SK-N-SH treated with all-trans-retinoic acid at 6 μM for 48 hours (cell line): ENCODE results near the gene C1orf198.

Experiments used
- ATAC-seq: fragments of 200-7000 bp; cut with Tn5 transposase; 3 replicates; pipeline ENCODE4 v1.9.1; 2020; ENCODE audit warnings: mild to moderate bottlenecking, moderate library complexity
- ARNTL ChIP-seq: fragments of 450-650 bp; formaldehyde crosslinking; IDR thresholded peaks from 2 replicates; pipeline ENCODE4 v1.5.0; 2020; ENCODE audit warnings: low read depth, mild to moderate bottlenecking, moderate library complexity, borderline replicate concordance
- BACH2 ChIP-seq: fragments of 250-450 bp; sonication (Bioruptor Pico); IDR thresholded peaks from 2 replicates; pipeline ENCODE4 v1.9.0; 2021; ENCODE audit warnings: mild to moderate bottlenecking, borderline replicate concordance
- CREB5 ChIP-seq: fragments of 250-450 bp; sonication (Bioruptor Pico); IDR thresholded peaks from 2 replicates; pipeline ENCODE4 v1.5.1; 2020; ENCODE audit warnings: low read depth, mild to moderate bottlenecking, moderate library complexity
- CSDC2 ChIP-seq: fragments of 250-450 bp; sonication (Bioruptor Pico); IDR thresholded peaks from 2 replicates; pipeline ENCODE4 v1.5.0; 2020; ENCODE audit warnings: mild to moderate bottlenecking, moderate library complexity
- CSRNP3 ChIP-seq: fragments of 250-450 bp; sonication (Bioruptor Pico); IDR thresholded peaks from 2 replicates; pipeline ENCODE4 v1.5.1; 2021; ENCODE audit warnings: mild to moderate bottlenecking, moderate library complexity
- ESRRG ChIP-seq: fragments of 250-450 bp; sonication (Bioruptor Pico); IDR thresholded peaks from 2 replicates; pipeline ENCODE4 v1.6.1; 2021; ENCODE audit warnings: mild to moderate bottlenecking
- GLIS3 ChIP-seq: fragments of 250-450 bp; sonication (Bioruptor Pico); IDR thresholded peaks from 2 replicates; pipeline ENCODE4 v1.5.0; 2020; ENCODE audit warnings: mild to moderate bottlenecking, moderate library complexity
- ISL1 ChIP-seq: fragments of 250-450 bp; sonication (Bioruptor Pico); IDR thresholded peaks from 2 replicates; pipeline ENCODE4 v2.1.2; 2022; ENCODE audit warnings: mild to moderate bottlenecking, moderate library complexity
- OSR1 ChIP-seq: fragments of 250-450 bp; sonication (Bioruptor Pico); IDR thresholded peaks from 2 replicates; pipeline ENCODE4 v1.8.0; 2022; ENCODE audit warnings: moderate library complexity, mild to moderate bottlenecking, inconsistent platforms
- PATZ1 ChIP-seq: fragments of 250-450 bp; sonication (Bioruptor Pico); IDR thresholded peaks from 2 replicates; pipeline ENCODE4 v1.8.0; 2020; ENCODE audit warnings: mild to moderate bottlenecking, moderate library complexity, borderline replicate concordance
- POU6F1 ChIP-seq: fragments of 250-450 bp; sonication (Bioruptor Pico); IDR thresholded peaks from 2 replicates; pipeline ENCODE4 v1.8.0; 2021; ENCODE audit warnings: low read depth, mild to moderate bottlenecking, moderate library complexity, borderline replicate concordance
- PPARA ChIP-seq: fragments of 250-450 bp; sonication (Bioruptor Pico); IDR thresholded peaks from 2 replicates; pipeline ENCODE4 v1.5.0; 2020; ENCODE audit warnings: mild to moderate bottlenecking, borderline replicate concordance
- RARB ChIP-seq: fragments of 250-450 bp; sonication (Bioruptor Pico); IDR thresholded peaks from 2 replicates; pipeline ENCODE4 v1.8.0; 2021; ENCODE audit warnings: mild to moderate bottlenecking, moderate library complexity
- SNAI2 ChIP-seq: fragments of 250-450 bp; sonication (Bioruptor Pico); IDR thresholded peaks from 2 replicates; pipeline ENCODE4 v1.5.0; 2020; ENCODE audit warnings: mild to moderate bottlenecking, moderate library complexity
- TCF4 ChIP-seq: fragments of 250-450 bp; sonication (Bioruptor Pico); IDR thresholded peaks from 2 replicates; pipeline ENCODE4 v1.8.0; 2021; ENCODE audit warnings: mild to moderate bottlenecking, moderate library complexity, borderline replicate concordance
- TOX ChIP-seq: fragments of 250-450 bp; sonication (Bioruptor Pico); IDR thresholded peaks from 2 replicates; pipeline ENCODE4 v1.8.0; 2021; ENCODE audit warnings: mild to moderate bottlenecking, moderate library complexity, borderline replicate concordance
- ZFP3 ChIP-seq: fragments of 250-450 bp; sonication (Bioruptor Pico); IDR thresholded peaks from 2 replicates; pipeline ENCODE4 v1.5.0; 2020; ENCODE audit warnings: mild to moderate bottlenecking, moderate library complexity
- ZFP30 ChIP-seq: fragments of 450-650 bp; formaldehyde crosslinking; IDR thresholded peaks from 2 replicates; pipeline ENCODE4 v1.5.0; 2022; ENCODE audit warnings: mild to moderate bottlenecking, moderate library complexity
- ZNF565 ChIP-seq: fragments of 450-650 bp; formaldehyde crosslinking; conservative IDR thresholded peaks from 2 replicates; pipeline ENCODE4 v1.5.0; 2020; ENCODE audit warnings: low read depth, mild to moderate bottlenecking, moderate library complexity
- ZNF70 ChIP-seq: fragments of 450-650 bp; formaldehyde crosslinking; IDR thresholded peaks from 2 replicates; pipeline ENCODE4 v1.5.0; 2020; ENCODE audit warnings: mild to moderate bottlenecking, moderate library complexity
- ZNF8 ChIP-seq: fragments of 450-650 bp; formaldehyde crosslinking; IDR thresholded peaks from 2 replicates; pipeline ENCODE4 v1.5.0; 2020; ENCODE audit warnings: mild to moderate bottlenecking, moderate library complexity
- TF ChIP-seq, protein P1 (sequence below): fragments of 250-450 bp; sonication (Bioruptor Pico); IDR thresholded peaks from 2 replicates; pipeline ENCODE4 v1.5.0; 2020; ENCODE audit warnings: mild to moderate bottlenecking, moderate library complexity

C1orf198 gene

GRCh38 chr1:230884646-230885045, 16.3 kb upstream of the C1orf198 start:
- TF ChIP-seq ZFP30 (CRISPR knock-in tag) (no peak), ZNF565 (CRISPR knock-in tag) (no peak)
- ATAC-seq: no peak

DNA sequence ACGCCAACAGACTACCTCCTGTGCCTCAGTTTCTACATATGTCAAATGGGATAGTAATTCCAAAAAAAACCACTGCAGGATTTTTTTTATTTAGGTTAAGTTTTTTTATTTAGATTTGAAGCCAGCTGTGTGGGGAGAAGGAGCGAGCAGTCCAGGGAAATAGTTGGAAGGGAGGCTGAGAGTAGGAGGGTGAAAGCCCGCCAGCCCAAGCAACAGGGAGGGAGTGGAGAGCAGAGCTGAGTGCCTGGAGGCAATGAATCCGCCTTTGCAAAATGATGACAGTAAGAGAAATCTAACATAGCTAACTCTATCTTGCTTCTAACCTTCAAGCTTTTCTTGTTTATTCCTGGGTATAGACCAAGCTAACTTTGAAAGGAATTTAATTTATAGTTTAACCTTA, 15.6 kb upstream of the C1orf198 start:
- no peak for TF ChIP-seq POU6F1
- TF ChIP-seq TCF4 (CRISPR knock-in tag): no peak
- TF ChIP-seq PATZ1 (CRISPR knock-in tag): no peak
- no peak for TF ChIP-seq ESRRG (CRISPR knock-in tag)
- TF ChIP-seq CSDC2: no peak
- no peak for TF ChIP-seq PPARA (CRISPR knock-in tag)
- no peak for TF ChIP-seq ISL1 (CRISPR knock-in tag)
- TF ChIP-seq ZNF8 (CRISPR knock-in tag): no peak
- TF ChIP-seq ZFP3: no peak
- TF ChIP-seq SNAI2: no peak
- TF ChIP-seq RARB (CRISPR knock-in tag): no peak
- TF ChIP-seq ZNF70: no peak
- TF ChIP-seq ARNTL: no peak
- no peak for ATAC-seq

DNA sequence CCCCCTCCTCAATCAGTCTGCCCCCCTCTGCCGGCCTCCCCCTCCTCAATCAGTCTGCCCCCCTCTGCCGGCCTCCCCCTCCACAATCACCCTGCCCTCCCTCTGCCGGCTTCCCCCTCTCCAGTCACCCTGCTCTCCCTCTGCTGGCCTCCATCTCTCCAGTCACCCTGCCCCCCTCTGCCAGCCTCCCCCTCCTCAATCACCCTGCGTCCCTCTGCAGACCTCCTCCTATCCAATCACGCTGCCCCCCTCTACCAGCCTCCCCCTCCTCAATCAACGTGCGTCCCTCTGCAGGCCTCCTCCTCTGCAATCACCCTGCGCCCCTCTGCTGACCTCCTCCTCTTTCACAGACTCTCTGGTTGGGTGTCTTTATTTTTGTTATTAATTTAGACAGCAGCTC, 11.5 kb upstream of the C1orf198 start:
- ATAC-seq: no peak
- no peak for TF ChIP-seq GLIS3 (CRISPR knock-in tag)
- no peak for TF ChIP-seq SNAI2
- TF ChIP-seq ESRRG (CRISPR knock-in tag): no peak
- no peak for TF ChIP-seq OSR1
- TF ChIP-seq ZNF70: no peak
- no peak for TF ChIP-seq ZFP3
- no peak for TF ChIP-seq RARB (CRISPR knock-in tag)
- TF ChIP-seq ISL1 (CRISPR knock-in tag): no peak
- TF ChIP-seq ZNF565 (CRISPR knock-in tag): no peak
- no peak for TF ChIP-seq POU6F1
- TF ChIP-seq CSDC2: no peak
- TF ChIP-seq PATZ1 (CRISPR knock-in tag): no peak
- TF ChIP-seq ZFP30 (CRISPR knock-in tag): no peak
- TF ChIP-seq TCF4 (CRISPR knock-in tag): no peak
- no peak for TF ChIP-seq PPARA (CRISPR knock-in tag)
- TF ChIP-seq CREB5 (CRISPR knock-in tag): no peak
- no peak for TF ChIP-seq TOX (CRISPR knock-in tag)

DNA sequence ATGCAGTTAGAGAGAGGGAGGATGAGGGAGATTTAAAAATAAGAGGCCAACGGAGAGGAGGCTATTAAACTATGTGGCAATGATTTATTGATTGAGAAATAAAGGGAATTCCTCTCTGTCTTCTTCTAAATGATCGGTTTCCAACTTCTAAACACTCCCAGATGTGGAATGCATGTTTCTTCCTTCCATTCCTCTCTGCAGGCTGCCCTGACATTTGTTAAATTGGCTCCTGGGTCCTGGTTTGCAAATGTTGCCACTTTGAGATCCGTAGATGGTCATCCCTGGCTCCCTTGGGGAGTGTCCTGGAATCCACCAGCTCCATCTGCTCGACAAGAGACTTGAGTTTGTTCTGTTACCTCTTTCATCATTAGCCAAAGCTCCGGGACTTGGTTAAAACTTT, 10.3 kb upstream of the C1orf198 start:
- peak; percentile 87 for ATAC-seq
- TF ChIP-seq ARNTL (no peak), ZFP3 (no peak), GLIS3 (CRISPR knock-in tag) (no peak), PPARA (CRISPR knock-in tag) (no peak), ZFP30 (CRISPR knock-in tag) (no peak), CREB5 (CRISPR knock-in tag) (no peak), BACH2 (CRISPR knock-in tag) (no peak), ISL1 (CRISPR knock-in tag) (no peak), CSRNP3 (CRISPR knock-in tag) (no peak), RARB (CRISPR knock-in tag) (no peak)
- TF ChIP-seq, protein P1, sequence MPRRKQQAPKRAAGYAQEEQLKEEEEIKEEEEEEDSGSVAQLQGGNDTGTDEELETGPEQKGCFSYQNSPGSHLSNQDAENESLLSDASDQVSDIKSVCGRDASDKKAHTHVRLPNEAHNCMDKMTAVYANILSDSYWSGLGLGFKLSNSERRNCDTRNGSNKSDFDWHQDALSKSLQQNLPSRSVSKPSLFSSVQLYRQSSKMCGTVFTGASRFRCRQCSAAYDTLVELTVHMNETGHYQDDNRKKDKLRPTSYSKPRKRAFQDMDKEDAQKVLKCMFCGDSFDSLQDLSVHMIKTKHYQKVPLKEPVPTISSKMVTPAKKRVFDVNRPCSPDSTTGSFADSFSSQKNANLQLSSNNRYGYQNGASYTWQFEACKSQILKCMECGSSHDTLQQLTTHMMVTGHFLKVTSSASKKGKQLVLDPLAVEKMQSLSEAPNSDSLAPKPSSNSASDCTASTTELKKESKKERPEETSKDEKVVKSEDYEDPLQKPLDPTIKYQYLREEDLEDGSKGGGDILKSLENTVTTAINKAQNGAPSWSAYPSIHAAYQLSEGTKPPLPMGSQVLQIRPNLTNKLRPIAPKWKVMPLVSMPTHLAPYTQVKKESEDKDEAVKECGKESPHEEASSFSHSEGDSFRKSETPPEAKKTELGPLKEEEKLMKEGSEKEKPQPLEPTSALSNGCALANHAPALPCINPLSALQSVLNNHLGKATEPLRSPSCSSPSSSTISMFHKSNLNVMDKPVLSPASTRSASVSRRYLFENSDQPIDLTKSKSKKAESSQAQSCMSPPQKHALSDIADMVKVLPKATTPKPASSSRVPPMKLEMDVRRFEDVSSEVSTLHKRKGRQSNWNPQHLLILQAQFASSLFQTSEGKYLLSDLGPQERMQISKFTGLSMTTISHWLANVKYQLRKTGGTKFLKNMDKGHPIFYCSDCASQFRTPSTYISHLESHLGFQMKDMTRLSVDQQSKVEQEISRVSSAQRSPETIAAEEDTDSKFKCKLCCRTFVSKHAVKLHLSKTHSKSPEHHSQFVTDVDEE (CRISPR knock-in tag): no peak
